EL (cell line): Measurements from ENCODE around the gene MAP7.

ENCODE experiments used
- DNase-seq: peaks from one replicate; pipeline ENCODE4 v3.0.0-alpha.2; 2016

Gene MAP7

DNA sequence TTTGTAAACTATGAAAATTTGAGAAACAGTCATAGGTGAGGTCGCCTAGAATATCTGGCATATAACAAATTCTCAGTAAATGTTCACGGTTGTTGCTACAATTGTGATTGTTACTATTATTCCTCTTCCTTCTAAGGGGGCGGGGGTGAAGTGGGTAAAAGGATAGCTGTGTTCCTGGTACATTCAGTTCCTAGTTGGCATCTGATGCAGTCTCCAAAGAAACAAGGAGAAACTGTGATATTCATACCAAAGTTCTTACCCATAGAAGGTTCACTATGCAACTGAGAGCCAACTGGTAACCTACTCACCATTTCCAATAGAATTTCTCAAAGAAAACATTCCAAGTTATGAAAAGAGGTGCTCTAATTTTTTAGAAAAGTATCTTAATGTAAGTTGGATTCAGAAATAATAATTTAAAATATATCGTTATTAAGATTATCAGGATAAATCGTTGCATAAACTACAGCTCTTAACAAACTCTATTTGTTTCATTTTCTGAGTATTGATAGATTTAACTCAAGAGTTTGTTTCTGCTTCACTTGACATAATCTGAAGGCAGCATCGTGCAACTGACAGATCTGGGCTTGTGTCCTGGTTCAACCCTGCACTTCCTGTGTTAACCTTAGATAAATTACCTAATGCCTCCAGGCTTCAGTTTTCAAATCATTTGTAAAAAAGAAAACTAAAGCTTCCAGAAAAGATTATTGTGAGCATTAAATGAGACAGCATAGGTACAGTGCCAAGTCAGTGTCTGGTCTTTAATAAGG, 13.3 kb upstream of the MAP7 start:
- no peak for DNase-seq

DNA sequence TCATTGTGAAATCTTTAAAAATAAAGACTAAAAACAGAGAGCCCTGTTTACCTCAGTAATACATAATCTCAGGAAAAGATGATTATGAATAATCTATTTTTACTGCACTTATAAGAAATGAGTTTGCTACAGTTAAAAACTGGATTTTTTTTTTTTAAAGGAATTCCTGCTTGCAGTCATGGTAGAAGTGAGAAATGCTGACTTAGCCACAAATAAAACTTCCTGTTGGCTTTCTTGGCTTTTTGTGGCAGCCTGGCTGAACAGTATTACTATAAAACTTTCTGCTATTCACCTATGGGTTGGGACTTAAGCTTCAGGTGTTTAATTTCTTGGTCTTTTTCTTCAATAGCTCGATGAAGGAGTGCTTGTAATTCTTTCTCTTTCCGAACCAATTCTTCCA, 12.0 kb upstream of the MAP7 start:
- no peak for DNase-seq

- DNase-seq: no peak
Observed at GRCh38 chr6:136553166-136553787, 3.1 kb upstream of the MAP7 start.

- no peak for DNase-seq
Observed at GRCh38 chr6:136552054-136552453, 1.8 kb upstream of the MAP7 start.

DNA sequence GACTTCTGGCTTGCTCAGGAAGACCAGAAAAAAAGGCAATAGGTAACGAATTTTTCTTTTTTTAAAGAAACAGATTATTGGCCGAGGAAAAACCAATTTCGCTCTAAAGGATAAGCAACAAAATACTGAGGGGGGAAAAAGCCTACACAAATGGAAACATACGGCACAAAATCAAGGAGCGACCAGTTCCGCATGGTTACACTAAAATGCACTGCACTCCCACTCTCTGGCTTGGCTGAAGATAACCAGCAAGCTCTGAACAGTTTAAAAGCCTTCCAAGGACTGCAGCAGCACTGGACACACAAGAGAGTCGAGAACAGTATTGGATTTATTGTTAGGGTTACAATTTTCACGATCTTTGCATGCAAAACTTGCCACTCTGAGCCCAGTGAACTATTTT, 881 bp upstream of the MAP7 start:
- no peak for DNase-seq

DNA sequence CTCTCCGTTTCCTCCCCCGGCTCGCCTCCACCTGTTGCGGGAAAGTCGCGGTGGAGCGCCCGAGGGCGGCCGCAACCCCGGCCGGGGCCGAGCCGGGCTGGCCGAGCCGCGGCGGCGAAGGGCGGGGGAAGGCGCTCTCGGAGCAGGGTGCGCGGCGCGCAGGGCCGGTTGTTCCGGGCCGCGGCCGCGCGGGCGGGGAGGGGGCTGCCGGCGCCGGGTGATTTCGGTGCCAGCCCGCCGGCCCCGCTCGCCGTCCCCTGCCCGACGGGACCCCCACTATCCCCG, 235 bp downstream of the MAP7 start:
- peak; percentile 21 for DNase-seq

DNA sequence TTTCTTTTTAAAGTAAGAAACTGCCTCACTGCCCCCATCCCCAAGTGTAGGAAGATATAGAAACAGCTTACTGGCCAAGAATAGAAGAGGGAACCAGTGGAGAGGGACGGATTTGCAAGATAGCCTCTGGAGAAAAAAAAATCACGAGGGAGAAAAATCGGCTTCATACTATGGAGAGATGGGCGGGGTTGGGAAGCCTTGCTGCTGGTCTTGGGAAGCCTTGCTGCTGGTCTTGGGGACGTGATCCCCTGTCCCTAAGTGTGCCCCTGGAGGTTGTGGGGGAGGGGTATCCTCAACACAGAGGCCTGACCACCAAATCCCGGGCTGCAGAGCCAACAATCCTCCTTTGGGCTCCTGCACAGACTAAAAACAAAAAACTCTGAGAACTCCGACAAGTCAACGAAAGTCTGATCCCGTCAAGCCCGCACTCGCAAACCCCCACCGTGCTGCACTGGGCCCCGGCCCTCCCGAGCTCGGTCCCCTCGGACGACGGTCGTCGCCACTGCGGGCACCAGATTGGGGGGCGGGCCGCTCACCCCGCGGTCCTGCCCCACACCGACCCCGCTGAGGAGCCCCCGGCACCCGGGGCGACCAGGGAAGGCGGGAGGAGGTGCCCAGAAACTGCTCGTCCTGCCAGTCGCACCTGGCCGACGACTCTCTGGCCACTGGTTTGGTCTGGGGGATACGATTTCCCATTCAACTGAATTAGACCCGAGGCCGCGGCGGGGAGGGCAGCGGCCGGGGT, 750 bp downstream of the MAP7 start:
- no peak for DNase-seq

DNA sequence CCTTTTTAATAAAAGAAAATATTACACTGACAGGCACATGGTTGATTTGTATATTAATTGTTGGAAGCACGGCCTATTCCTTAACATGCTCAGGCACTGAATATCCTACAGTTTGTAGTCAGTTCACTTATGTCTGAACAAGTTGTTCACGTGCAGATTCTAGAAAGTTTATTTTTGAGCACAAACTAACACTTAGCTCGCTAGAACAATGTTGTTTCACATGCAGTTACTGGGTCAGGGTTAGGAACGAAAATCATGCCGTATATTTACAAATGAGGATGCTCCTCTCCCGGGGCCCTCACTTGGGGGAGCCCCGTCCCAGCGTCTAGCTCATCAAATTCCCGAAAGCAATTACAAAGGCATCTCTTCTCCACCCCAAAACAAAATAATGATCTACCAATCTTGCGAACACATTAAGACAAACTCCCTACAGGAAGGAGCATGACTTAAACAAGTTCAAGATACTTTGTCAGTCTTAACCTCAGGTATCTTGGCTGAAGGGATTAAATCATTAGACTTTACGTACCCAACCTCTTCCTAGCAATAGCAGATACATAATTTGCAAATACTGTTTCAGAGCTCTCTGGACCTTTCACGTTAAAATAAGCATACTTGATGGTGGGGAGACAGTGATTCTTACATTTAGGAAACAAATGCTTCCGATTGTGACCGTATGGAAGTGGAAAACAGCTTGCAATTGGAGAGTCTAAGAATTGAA, 1.5 kb downstream of the MAP7 start:
- no peak for DNase-seq

- DNase-seq: no peak
Observed at GRCh38 chr6:136547871-136548270, 2.4 kb downstream of the MAP7 start.

DNA sequence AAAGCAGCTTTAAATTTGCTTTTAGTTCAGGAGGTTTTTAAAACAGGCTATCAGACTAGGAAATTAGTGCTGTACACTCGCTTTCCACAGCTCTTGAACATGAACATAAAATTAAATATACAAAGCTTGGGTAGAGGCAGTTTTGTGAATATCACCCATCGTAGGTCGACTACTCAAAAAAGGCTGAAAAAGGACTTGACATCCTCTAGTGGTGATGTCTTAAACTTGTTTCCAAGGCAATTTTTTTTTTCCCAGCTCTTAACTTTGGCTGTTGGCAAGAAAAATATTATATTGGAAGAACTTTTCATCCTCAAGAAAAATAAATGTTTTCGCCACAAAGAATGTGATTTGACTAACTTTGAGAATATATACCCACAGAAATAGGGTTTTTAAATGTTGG, 2.9 kb downstream of the MAP7 start:
- DNase-seq: peak; percentile 23

DNA sequence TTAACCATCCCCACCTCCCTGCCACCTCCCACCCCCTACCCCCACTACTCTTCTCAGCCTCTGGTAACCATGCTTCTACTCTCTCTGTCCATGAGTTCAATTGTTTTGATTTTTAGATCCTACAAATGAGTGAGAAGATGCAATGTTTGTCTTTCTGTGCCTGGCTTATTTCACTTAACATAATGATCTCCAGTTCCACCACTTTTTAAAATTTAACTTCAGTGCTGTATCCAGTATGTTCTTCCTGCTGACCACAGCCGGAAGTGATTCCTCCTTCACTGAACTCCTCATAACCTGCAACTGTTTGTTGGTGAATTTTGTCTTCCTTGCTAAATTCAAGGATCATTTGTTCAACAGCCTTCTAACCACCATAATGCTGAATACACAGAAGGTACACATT, 3.9 kb downstream of the MAP7 start:
- no peak for DNase-seq

DNA sequence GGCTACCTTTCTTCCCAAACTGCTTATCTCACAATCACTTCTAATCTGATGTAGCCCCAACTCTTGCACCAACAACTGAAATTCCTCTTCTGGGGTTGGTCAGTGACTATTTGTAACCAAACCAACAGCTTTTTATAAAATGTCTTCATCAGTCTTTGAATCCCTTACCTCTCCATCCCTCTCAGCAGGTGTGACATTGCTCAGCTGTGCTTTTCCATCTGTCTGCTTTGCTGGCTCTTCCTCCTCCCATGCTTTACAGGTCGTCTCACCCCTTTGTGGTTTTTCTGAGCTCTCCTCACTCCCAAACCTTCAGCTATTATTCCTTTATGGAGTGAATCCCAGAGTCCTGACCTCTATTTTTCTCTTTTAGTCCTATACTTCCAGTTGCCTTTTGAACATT, 5.9 kb downstream of the MAP7 start:
- no peak for DNase-seq

DNA sequence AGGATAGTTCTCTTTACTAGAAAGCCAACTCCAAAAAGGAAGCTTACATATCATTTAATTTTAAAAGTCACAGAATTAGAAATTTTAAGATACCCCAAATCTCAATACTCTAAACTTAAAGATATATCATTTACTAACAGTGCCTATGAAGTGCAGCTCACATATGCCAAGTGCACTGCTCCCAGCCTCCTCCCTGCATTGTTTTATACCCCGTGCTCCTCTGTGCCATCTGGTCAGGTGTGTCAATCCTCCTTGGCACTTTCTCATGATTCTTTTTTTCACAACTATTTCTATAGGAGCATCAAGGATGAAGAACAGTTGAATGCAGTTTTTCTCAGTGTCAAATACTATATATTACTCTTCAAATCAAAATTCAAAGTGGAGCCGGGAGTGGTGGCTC, 8.8 kb downstream of the MAP7 start:
- no peak for DNase-seq

- DNase-seq: no peak
Observed at GRCh38 chr6:136539967-136540652, 10.1 kb downstream of the MAP7 start.

DNA sequence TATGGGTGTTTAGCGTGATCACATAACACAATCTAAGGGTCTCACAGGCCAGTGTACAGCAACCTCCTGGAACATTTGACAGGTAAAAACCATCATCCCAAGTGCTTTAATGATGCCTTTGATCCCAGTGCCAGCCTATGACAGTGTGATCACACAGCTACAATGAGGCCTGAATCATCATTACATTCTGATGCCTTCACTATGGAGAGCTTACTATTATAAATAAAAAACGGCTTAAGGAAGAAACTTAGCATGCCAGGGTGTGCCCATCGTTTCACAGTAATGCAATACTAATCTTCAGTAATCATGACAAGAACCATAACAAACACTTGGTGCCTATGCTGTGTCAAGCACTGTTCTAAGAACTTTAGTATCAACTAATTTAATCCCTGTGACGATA, 11.4 kb downstream of the MAP7 start:
- no peak for DNase-seq

GRCh38 chr6:136535880-136536650, 14.2 kb downstream of the MAP7 start:
- DNase-seq: no peak

DNA sequence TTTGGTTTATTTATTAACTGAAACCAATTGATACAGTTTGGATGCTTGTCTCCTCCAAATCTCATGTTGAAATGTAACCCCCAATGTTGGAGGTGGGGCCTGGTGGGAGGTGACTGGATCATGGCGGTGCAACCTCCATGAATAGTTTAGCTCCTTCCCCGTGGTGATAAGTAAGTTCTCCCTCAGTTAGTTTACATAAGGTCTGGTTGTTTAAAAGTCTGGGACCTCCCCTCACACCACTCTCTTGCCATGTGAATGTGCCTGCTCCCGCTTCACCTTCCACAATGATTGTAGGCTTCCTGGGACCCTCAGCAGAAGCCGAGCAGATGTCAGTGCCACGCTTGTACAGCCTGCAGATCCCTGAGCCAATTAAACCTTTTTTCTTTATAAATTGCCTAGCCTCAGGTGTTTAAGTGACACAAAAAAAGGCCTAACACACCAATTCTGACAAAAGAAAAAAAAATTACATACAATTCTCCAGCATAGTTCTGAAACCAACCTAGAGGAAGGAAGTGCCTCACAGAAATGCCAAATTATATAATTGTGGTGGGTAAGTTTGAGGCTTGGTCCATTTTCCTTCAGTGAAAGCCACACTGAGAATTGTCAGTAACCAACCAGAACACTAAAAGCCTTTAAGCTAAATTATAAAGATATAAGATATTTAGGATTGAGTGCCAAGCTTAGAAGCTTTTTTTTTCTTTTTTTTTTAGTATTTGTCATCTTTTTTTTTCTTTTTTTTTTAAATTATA, 15.0 kb downstream of the MAP7 start:
- DNase-seq: no peak

- no peak for DNase-seq
Observed at GRCh38 chr6:136534268-136534667, 16.0 kb downstream of the MAP7 start.

DNA sequence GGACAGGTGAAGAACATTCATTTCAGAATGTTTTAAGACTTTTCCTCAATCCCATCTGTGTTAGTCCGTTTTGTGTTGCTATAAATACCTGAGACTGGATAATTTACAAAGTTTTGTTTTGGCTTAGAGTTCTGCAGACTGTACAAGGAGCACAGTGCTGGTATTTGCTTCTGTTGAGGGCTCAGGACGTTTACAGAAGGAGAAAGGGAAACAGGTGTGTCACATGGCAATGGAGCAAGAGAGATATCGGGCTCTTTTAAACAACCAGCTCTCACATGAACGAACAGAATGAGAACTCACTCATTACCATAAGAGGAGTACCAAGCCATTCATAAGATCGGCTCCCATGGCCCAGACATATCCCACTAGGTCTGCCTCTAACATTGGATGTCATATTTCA, 16.7 kb downstream of the MAP7 start:
- no peak for DNase-seq

- DNase-seq: no peak
Observed at GRCh38 chr6:136532030-136532429, 18.2 kb downstream of the MAP7 start.

DNA sequence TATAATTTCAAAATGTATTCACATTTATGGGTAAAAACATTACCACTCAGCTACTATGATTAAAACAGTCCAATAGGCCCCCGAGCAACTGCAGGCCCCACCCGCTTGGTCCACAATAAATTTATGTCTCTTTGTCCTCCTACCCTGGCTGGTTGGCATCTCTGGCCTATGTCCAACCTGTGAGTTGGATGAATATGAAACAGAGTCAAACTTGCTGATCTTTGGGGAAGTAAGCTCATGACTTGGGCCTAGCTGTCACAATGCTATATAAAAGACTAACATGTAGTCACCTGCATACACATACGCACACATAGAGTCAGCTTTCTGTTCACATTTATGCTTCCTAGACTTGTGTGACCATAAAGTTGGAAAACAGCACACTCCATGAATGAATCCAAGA, 20.5 kb downstream of the MAP7 start:
- no peak for DNase-seq

DNA sequence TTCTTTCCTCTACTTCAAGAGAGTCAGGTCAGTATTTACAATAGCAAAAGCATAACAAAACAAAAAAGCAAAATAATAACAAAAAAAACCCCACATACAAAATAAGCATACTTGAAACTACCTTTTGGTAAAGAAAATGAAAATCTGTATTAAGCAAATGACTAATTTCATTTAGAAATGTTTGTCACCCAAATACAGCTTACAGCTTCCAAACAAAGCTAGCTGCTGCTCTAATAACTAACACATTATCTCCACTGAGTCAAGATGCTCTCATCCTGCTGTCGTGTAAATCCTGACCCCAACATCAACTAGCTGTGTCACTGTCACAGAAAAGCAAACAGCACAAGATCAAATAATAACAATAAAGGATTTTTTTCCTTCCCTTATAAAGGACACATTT, 21.7 kb downstream of the MAP7 start:
- DNase-seq: no peak
